NCI-H2029 (cell line): ENCODE measurements around the gene P3R3URF.
A peak's percentile ranks its signal among the peaks of the same experiment; 100 is the strongest.

Experiments used
- DNase-seq: peaks from one replicate; lab custom pipeline; 2025; lab: John Stamatoyannopoulos, UW

P3R3URF gene

DNA sequence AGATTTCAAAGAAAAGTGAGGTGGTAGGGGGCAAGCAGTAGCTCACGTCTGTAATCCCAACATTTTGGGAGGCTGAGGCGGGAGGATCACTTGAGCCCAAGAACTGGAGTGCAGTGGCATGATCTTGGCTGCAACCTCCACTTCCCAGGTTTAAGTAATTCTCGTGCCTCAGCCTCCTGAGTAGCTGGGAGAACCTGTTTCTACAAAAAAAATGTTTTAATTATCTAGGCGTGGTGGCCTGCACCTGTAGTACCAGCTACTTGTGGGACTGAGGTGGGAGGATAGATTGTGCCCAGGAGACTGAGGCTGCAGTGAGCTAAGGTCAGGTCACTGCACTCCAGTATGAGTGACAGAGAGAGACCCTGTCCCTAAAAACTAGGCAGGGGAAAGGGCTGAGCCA is 4.0 kb downstream of the P3R3URF start:
- DNase-seq, result peak; percentile 32

DNA sequence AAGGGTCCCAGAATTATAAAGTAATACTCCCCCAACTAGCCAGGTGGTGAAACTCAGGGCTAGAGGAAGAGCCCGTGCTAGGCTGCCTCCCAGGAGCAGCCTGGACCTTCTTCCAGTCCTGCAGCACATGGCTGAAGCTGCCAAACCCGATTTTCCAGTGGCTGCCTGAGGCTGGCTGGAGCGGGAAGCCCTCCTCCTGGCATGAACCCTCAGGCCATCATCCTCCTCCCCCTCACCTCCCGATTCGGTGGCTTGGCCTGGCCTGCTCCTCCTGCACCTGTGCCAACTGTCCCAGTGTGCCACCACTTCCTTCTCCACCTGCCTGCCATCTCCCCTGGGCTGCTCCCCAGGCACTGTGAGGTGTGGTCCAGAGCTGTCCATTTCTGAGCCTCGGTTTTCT is 4.4 kb downstream of the P3R3URF start:
- peak; percentile 97 for DNase-seq

DNA sequence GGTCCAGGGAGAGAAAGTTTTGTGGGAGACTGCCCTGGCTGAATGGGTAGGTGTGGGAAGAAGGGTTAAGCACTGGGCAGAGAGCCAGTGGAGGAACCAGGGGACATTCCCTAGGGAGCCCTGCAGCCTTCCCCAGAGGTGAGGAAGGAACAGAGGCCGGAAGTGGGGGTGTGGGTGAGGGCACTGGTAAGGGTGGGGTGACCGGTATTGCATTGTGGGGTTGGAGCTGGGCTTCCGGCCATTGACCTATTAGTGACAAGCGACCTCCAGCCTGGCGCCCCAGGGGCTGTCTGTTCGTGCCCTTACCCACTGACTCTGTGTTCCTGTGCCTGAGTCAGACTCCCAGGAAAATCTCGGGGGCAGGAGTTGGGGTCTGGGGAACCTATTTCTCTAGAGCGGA is 4.9 kb downstream of the P3R3URF start:
- DNase-seq, result no peak

DNA sequence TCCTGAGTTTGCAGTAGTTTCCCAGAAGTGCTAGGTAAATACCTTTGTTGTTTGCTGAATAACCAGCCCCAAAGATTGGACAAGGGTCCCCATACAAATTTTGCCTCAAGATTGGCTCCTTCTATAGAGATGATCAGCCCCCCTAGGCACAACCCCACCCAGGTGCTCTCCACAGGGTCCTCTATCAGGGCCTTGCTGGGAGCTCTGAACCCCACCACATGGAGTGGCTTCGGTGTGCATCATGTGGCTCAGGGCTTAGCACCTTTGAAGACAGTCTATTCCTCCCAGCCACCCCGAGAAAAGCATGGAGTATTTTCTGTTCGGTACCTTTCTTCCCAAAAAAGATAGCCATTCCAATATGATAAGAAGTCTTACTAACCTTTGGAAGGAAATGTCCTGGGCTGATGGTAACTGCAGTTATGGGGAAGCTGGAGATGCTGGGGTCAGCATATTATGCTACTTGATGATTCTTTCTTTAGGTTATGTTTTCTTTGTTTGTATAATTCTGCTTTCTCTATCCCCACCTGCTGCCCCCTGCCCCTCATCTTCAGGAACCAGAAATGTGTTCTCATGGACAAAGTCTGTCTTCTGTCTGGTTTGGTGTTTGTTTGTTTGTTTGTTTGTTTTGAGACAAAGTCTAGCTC is 6.4 kb downstream of the P3R3URF start:
- DNase-seq, result no peak

DNA sequence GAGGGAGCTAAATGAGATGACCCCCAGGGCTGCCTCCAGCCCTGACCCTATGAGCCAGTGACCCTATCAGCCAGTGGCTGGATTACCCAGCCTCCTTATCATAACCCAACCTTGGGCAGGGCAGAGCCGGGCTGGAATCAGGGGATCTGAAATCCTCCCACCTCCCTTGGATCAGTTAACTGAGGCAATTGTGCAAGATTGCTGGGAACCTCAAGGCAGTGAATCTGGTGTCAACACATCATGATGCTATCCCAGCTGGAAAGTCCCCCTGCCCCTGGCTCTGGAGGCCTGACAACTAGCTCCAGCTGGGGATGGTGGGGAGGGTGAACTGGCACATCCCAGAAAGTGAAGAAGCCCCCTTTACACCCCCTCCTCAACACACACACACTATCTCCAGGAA is 7.8 kb downstream of the P3R3URF start:
- DNase-seq, result no peak

DNA sequence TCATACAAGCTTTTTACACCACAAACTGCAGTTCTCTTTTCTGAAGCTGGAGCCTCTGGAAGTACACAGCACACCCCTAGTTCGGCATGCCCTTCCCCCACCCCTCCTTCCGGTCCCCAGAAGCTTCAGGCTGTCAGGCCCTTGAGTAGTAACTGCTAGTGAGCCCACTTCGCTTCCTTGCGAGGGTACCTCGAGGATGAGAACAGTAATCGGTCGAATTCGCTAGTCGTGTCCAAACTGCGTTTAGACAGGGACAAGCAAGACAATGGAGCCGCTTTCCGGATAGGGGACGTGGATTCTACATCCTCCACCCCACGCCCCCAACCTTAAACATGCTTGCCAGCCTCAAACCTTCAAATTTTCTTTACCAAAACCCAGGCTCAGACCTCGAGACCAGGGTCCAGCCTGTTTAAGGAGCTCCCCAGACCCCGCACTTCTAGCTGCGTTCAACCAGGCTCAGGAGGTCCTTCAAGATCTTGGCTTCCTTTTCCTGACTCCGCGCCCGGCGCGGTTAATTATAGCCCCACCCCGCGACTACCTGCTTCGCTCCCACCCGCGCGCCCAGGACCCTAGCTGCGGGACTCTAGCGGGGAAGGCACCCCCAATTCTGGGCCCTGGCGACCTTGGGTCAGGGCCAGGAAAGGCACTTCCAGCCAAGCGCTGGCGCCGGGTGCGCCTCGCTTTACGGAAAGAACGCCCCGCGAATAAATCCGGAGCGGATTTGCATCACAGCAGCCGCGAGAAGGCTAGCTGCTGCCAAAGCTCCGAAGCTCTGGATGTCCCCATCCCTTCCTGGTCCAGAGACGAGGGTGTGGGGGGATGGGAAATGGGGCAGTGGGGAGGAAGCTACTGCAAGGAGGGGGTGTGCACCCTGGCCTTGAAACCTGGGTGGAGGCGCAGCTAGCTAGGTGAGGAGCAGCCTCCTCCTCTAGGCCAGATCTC is 9.5 kb downstream of the P3R3URF start:
- peak; percentile 69 for DNase-seq

DNA sequence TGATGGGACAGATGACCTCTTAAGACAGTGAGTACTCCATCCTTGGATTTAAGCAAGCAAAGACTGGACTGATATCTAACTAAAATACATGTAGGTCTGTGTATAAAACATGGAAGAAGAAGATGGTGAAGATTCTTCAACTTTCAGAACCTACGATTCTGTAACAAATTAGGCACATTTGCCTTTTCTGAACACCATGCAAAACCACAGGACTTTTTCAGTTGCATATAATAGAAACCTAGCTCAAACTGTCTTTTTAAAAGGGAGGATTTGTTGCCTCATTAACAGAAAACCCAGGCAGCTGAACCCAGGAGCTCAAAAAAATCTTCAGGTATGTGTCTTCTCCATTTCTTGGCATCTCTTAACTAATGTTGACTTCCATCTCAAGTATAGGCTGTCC is 16.1 kb downstream of the P3R3URF start:
- no peak for DNase-seq

DNA sequence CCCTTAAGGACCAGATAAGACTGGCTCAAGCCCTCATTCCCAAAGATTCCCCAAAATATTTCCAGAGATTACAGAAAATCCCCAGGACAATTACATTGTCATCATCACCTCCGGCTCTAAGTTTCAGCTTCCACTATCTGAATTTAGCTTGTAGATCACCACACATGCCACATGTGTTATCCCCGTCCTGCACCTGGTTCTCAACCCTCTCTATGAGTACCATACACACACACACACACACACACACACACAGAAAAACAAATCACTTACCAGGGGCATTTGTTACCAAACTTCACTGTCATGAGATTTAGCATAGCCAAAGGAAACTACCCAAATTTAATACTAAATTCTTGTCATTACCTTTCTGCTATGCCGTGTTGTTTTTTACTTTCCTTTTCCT is 16.8 kb downstream of the P3R3URF start:
- DNase-seq, result no peak

DNA sequence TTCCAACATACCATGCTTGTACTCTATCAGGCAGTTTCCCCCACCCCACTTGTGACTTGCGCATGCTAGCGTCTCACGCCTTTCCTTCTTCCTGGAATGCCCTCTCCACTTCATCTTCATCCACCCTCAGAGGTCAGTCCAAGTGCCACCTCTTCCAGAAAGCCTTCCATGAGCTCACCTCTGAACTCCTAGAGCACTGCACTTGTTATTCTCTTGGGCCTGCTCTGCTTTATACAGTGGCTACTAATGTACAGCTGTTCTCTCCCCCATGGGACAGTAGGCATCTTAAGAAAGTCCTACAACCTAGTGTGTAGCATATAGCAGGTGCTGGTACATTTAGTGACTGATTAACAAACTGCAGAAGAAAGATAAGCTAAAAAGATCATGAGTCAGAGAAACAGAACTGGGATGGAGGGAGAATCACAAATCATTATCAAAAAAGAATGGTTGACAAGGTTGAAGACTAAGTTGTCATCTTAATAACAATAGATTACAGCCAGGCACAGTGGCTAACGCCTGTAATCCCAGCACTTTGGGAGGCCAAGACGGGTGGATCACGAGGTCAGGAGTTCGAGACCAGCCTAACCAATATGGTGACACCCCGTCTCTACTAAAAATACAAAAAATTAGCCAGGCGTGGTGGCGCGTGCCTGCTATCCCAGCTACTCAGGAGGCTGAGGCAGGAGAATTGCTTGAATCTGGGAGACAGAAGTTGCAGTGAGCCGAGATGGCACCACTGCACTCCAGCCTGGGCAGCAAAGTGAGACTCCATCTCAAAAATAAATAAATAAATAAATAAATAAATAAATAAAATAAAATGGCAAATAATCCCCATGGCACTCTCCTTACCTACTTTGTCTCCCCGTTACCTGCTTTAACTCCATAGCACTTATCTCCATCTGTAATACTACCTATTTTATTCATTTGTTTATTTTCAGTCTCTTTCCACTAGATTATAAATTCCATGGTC is 17.7 kb downstream of the P3R3URF start:
- no peak for DNase-seq

DNA sequence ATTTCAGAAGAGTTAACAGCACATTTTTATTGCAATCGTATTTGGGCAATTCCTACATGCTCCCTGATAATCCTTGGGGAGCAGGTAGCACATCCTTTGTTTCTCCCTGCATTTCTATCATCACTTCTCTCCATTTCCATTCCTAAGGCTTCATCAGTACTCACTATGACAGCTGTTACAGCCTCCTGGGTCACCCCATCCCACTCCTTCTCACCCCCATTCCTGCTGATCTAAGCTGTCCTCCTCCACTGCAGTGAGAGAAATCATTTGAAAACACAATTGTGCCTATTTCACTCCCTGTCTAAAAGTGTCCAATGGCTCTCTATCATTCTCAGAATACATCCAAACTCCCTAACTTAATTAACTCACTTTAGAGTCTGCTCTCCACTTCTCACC is 18.4 kb downstream of the P3R3URF start:
- DNase-seq, result no peak

DNA sequence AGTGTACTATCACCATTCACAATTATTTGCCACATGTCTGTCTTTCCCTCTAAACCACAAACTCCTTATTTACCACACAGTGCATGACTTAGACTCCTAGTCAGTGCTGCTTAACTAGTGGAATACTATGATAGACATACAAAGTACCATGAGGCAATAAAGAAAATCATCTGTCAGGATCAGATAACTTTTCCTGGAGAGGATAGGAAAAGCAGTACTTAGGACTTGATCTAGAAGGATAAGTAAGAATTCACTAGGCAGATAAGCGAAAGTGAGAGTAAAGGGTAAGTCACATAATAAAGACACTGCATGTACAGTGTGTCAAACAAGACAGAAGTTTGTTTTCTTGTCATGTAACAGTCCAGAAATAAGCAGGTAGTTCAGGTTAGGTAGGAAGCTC is 22.6 kb downstream of the P3R3URF start:
- DNase-seq, result no peak

DNA sequence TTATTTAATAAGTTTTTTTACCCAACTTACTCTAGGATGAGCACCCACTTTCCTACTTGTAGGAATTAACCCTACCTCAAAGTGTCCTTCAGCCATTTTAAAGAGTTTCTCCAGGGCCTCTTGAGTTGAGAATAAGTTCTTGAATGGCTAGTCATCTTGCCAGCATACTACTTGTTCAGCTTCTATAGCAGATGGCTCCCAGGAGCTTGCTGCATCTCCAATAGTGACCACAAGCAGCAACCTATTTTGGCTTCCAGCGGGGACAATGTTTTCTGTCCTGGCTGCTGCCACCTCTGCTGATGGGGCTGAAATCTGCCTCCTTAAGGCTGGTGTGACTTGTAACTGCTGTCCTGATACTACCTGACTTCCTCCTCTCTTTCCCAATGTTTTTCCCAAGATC is 23.1 kb downstream of the P3R3URF start:
- no peak for DNase-seq

DNA sequence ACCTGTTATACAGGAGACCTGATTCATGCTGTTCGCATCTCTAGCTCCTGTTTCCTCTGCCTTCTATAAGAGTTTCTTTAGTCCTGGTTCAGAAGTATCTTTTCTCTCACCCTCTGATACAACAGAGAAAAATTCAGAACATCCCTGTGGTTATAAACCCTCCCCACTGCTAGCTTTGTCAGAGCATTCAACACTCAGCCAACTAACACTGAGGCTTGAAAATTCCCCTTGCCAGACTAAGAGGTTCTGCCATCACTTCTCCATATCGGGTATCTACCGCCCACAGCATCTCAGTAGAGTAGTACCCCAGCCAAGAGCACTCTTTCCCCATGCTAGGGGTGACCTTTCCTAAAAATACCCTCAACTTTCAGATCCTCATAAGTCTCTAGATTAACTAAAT is 24.3 kb downstream of the P3R3URF start:
- DNase-seq, result no peak

DNA sequence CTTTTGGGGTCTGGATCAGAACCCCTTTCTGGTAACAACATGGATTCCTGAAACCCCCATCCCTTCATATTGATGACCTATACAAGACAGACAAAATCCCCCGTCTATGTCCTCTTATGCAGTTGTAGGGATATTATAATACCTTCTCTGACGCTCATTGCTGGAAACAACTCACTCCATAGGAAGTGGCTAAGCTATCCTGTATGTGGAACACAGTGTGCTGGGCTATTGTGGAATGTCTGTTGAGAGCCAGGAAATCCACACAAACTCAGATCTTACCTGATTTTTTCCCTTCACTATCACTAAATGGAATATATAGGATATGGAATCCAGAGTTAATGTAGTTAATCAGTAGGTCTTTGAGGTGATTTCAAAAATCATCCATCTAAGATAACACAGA is 26.2 kb downstream of the P3R3URF start:
- no peak for DNase-seq

DNA sequence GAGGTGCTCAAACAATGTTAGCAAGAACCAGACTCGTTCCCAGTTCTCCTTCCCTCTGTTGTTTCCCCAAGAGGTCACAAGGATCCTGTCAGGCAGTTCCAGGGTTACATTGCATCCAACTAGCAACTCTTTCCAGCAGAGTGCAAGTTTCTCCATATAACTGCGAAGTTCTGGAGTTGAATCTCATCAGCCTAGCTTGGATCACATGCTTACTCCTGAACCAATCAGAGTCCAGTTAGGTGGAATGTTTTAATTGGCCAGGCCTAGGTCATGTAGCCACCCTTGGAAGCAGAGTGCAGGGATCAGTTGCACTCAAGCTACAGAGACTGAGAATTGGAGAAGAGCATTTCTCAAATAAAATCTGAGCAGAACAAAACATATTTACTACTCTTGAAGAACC is 28.0 kb downstream of the P3R3URF start:
- no peak for DNase-seq

DNA sequence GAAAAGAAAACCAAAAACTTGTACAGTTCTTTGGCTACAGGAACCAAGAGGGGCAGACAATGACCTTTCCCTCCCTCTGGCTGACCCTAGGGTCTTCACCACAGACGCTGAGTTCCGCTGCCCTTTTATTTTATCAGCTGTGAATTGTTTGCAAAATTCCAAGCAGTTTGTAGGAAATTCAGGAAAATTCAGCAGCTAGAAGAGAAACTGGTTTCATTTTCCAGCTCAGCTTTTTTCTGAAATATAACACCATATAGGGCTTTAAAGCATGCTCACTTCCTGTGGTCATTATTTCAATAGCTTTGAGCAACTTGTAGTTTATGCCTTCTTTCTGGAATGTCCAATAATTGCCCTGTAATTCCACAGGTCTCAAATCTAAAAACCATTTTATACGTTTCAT is 38.4 kb downstream of the P3R3URF start:
- DNase-seq, result no peak

DNA sequence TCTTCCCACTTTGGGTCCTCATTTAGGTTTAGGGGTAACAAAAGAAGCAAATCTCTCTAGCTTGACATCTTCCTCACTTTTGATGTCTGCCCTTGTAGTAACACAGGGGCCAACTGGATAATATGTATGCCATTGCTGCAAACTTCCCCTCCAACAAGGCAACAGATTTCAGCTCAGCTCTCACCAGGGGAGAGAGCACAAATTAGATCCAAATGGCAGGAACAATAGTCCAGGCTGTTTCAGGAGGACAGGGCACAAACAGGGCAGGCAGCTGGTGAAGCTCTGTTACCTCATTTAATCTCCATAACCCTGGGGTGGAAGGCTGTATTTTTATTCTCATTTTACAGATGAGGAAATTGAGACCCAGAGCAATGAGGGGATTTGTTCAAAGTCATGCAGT is 39.6 kb downstream of the P3R3URF start:
- no peak for DNase-seq

DNA sequence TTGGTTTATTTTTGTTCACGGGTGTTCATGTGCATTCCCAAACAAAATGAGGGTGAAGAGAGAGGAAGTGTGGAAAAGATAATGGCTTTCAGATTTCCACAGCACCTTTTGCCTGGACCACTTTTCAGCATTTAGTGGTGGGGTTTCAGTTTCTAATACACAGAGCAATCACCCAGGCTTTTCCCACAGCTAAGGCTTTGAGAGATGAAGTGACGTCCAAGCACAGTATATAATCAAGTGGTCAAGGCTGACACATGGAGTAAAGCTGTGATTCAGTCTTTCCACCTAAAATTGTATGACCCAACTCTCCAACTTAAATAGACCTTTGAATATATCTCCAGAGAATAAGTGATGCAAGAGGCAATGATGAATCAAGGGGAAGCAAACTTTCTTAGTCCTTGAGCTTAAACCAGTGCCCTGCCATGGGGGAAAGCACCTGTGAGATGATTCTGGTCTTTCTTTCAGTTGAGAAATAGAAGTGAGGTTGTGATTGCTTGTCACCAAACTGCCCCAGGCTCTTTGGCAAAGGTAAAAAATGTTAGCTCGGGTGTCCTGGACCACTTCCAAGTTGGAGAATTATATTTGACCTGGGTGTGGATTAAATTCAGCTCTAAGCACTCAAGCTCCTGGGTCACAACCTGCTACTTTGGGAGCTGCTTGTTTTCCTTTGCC is 41.5 kb downstream of the P3R3URF start:
- DNase-seq, result peak; percentile 84

DNA sequence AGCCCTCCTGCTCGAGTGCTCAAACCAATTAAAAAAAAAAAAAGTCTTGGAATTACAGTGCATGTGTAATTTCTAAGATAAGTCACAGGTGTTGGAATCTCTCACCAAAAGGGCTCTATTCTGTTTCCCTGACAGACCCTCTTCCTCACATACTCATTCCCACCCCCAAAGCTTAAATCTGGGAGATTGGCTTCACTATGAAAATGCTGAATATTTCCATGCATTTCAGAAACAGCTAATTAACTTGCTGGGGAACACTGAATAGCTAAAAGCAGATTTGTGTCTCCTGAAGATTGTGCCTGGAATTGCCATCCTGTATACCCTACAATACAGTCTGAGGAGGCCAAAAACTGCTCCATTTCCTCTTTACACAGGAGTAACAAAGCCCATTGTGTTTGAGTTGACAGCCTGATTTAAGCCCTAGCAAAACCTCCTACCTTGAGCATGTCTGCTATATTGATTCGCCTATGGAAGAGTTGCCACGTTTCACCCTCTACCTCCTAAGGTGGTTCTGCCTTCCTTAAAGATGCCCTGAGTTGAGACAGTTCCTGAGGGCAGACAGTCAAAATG is 42.4 kb downstream of the P3R3URF start:
- DNase-seq, result peak; percentile 48

DNA sequence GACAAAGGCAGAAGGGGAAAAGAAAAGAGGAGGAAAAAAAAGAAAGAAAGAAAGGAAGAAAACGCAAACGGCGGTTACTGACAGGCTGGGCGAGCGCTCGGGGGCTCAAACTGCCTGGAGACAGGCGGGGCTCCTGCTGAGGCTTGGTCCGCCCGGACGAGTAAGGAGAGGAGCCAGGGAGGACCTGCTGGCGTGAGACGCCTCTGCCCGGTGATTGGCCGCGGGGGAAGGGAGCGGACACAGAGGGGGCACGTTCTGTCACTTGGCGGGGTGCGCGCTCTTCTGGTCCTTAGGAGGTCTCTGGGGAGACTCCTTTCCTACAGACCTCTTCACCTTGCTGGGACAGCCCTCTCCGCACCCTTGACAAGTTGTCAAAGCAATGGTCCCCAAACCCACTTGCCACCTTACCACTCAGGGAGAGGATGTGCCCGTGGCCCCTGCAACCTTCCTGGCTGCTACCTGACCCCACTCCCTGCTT is 43.1 kb downstream of the P3R3URF start:
- peak; percentile 94 for DNase-seq

DNA sequence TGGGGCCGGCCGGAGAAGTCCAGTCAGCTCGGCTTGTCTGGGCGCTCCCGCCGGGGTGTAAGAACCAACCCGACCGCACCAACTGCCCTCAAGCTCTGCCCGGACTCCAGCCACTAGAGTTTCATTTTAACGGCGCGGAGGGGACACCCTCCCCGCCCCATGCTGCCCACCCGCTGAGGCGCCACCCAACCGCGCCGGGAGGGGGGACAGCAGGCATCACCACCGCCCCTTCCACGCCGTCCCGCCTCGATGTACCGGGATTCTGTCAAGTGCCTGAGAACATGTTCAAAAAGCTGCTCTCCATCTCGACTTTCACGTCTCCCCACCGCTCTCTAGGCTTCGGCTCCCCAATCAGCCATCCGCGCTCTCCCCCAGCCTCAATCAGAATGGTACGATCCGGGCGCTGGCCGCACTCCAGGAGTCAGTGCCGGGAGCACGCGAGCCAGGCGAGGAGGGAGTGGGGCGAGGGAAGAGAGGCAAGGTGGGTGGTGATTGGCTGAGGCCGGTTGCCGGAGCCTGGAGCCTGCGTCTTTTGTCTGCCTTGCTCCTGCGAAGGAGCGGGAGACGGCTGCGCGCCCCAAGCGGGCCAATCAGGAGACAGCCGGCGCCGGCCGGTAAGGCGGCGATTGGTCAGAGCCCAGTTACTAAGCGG is 43.6 kb downstream of the P3R3URF start, which contains the start of gene PIK3R3:
PIK3R3 (minus strand) TSS at position 101 of the 652 bp plus-strand sequence. CDS start 677 bp downstream, outside the sequence.
- DNase-seq, result peak; percentile 100
